Heart right ventricle (tissue), 16 donors: Measurements from ENCODE around the gene PAFAH2. TPM values are rescaled to one million over a fixed set of nuclear protein-coding genes. Genes with fewer than 3 reads are reported as not detected.

Source experiments
- ATAC-seq, 8 donors: fragments of 200-7000 bp; cut with Tn5 transposase; one replicate each; pipeline ENCODE4 v1.9.1; 2020; ENCODE audit warnings: mild to moderate bottlenecking in 8 of 8, moderate library complexity in 8 of 8, moderate number of reproducible peaks in 1 of 8
- DNase-seq, 2 donors: peaks; one replicate each; pipeline ENCODE4 v3.0.0-alpha.2; 2020
- H3K27ac ChIP-seq, 10 donors: fragments of 200-600 bp; sonication (generic) in 2 of 10; one replicate each; pipeline versions ENCODE4 v1.5.0 to v1.8.0; 2020 to 2022; ENCODE audit warnings: mild to moderate bottlenecking in 3 of 10
- H3K27me3 ChIP-seq, 7 donors: fragments of 200-600 bp; one replicate each; pipeline ENCODE4 v1.8.0; 2021 to 2022; ENCODE audit warnings: mild to moderate bottlenecking in 2 of 7
- H3K36me3 ChIP-seq, 9 donors: fragments of 200-600 bp; sonication (generic) in 1 of 9; one replicate each; pipeline versions ENCODE4 v1.5.0 to v1.8.0; 2020 to 2022; ENCODE audit warnings: mild to moderate bottlenecking in 2 of 9
- H3K4me1 ChIP-seq, 9 donors: fragments of 200-600 bp; sonication (generic) in 1 of 9; one replicate each; pipeline versions ENCODE4 v1.5.0 to v1.8.0; 2020 to 2022; ENCODE audit warnings: mild to moderate bottlenecking in 4 of 9
- H3K4me3 ChIP-seq, 10 donors: fragments of 200-600 bp; sonication (generic) in 2 of 10; one replicate each; pipeline versions ENCODE4 v1.5.0 to v1.8.0; 2020 to 2022; ENCODE audit warnings: mild to moderate bottlenecking in 7 of 10, moderate library complexity in 2 of 10
- H3K9me3 ChIP-seq, 11 donors: fragments of 200-600 bp in 10 of 11; sonication (generic) in 2 of 11; one replicate each; pipeline versions ENCODE4 v1.5.0 to v1.8.0; 2013 to 2022; ENCODE audit warnings: mild to moderate bottlenecking in 2 of 11, control low read depth in 1 of 11, moderate library complexity in 1 of 11
- WGBS, 2 donors: extraction: QIAGEN DNeasy Blood & Tissue Kit; methylation state at CpG; one replicate each; pipeline ENCODE4 v1.1.7; 2013; ENCODE audit warnings: inconsistent platforms in 1 of 2; 5-methylcytosine and 5-hydroxymethylcytosine counted together
- intact Hi-C, 10 donors: fragments of 100-400 bp; cut with DNase I; formaldehyde crosslinking; loops; one replicate each; pipeline versions ENCODE4 v1.11.1 to v1.14.2; 2022
- polyA plus RNA-seq, 2 donors: library from polyadenylated mRNA; stranded (reverse); fragments of 200-250 nt; gene quantifications; one replicate each; pipeline ENCODE4 v1.2.3, GENCODE V29; 2013
- total RNA-seq, 10 donors: library from RNA; stranded (reverse); fragmentation: NEBNext Ultra II Directional in 3 of 10; extraction: Animal tissue kit (Norgen Biotek cat#: 25700) in 3 of 10; gene quantifications; one replicate each; pipeline versions ENCODE4 v1.2.1 to v1.2.4, GENCODE V29; 2021 to 2023
- TF ChIP-seq, protein P1 (sequence below), 9 donors: fragments of 200-600 bp; sonication (generic) in 2 of 9; IDR thresholded peaks; one replicate each; pipeline versions ENCODE4 v1.5.0 to v1.8.0; 2021 to 2022; ENCODE audit warnings: antibody characterized with exemption in 9 of 9, mild to moderate bottlenecking in 5 of 9, moderate library complexity in 1 of 9
- donor health status: Arrhythmogenic right ventricular cardiomyopathy.
- donor health status: ischemic (EF 13 %, LVEDD 7.1; RV severe dilation, severe dysfunction).
- donor health status: healthy with polysubstance abuse.
- donor health status: DM: no; HTN: yes; CAD: no.
- donor health status: DM: no; HTN: no; CAD: no.
- donor health status: ischemic (EF 25% LVEDD 6.9; RV normal size, moderate dysfunction).
- donor health status: ischemic (EF 25% LVEDD 5.7; RV mildly dilated, moderate dysfunction).
- donor health status: healthy.
- donor health status: DM: yes; HTN: yes; CAD: no.
- donor health status: Ischemic cardiomyopathy.
- donor health status: ischemic (EF 35%, LVEDD 5.7; RV mildly dilated, moderate dysfunction).
- donor health status: nonischemic (EF 11% LVEDD 7.7; RV severe dilation, severe dysfunction).
- donor health status: DM: yes; HTN: yes; CAD: no.
- donor health status: PGD.
- donor health status: ischemic (EF 29% LVEDD 5.4; RV normal size, mild dysfunction).
- donor health status: nonischemic (EF 23%, LVEDD 6.1; RV moderate dilation, normal function).

PAFAH2 gene
- total and polyA plus RNA-seq, 12 donors = 3.4 to 19.3 (median 10.5) TPM

DNA sequence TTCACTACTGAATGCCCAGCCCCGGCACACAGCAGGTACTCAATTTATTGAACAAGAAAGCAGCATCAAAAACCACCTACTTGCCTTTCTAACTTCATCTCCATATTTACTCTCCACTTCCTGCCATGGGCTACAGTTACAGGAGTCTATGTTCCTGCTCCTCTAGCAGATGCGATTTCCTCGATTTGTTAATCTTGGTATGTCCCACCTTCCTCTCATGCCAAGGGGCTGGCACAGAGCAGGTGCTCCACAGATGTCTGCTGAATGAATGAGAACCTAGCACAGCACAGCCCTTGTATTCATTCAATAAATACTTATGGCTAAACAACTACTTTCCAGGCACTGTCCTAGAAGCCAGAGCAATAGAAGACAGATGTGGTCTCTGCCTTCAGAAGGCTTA, 12.2 kb downstream of the PAFAH2 start:
- ATAC-seq (no peak), DNase-seq (no peak)
- Histone ChIP-seq H3K9me3 (no peaks in the 10 kb centered on the region), H3K36me3 (peaks cover 0 to 87% (median 39%) of the 10 kb centered on the region in 9 donors), H3K4me1 (peaks cover 1 to 35% (median 17%) of the 10 kb centered on the region in 9 donors), H3K4me3 (no peak overlapping the region), H3K27me3 (no peaks in the 10 kb centered on the region), H3K27ac (no peak overlapping the region)
- TF ChIP-seq, protein P1, sequence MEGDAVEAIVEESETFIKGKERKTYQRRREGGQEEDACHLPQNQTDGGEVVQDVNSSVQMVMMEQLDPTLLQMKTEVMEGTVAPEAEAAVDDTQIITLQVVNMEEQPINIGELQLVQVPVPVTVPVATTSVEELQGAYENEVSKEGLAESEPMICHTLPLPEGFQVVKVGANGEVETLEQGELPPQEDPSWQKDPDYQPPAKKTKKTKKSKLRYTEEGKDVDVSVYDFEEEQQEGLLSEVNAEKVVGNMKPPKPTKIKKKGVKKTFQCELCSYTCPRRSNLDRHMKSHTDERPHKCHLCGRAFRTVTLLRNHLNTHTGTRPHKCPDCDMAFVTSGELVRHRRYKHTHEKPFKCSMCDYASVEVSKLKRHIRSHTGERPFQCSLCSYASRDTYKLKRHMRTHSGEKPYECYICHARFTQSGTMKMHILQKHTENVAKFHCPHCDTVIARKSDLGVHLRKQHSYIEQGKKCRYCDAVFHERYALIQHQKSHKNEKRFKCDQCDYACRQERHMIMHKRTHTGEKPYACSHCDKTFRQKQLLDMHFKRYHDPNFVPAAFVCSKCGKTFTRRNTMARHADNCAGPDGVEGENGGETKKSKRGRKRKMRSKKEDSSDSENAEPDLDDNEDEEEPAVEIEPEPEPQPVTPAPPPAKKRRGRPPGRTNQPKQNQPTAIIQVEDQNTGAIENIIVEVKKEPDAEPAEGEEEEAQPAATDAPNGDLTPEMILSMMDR (IDR thresholded peaks at IDR 0.05) = no peak
- intact Hi-C loops = loop anchor here in 2 of 10 donors (5.0 to 10.0 kb wide), 2 partner anchors 61 to 78 kb away; partner anchors contain the start of gene STMN1 (in 1 of the 2)
- WGBS, 2 donors = 88 to 89% methylated on average over 3 of the region's 3 CpGs

DNA sequence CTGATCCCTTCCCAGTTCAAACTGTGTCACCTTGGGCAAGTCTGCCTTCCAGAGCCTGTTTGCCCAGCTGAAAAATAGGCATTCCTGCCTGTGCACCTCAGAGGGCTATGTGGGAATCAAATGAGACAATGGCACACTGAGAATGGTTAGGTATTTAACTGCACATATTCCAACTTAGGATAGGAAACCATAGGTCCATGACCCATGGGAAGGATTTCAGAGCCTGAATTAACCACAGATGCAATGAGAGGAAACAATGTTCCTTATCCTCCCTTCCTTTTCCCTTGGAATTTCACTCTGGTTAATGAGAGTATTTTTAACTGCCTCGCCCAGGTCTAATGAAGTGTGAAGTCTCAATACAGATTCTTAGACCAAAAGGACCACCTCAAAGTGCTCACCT, 12.7 kb downstream of the PAFAH2 start:
- intact Hi-C loops = loop anchor here in 2 of 10 donors (5.0 to 10.0 kb wide), 2 partner anchors 60 to 78 kb away; partner anchors contain the start of gene STMN1 (in 1 of the 2)
- H3K4me1 ChIP-seq = peaks cover 0 to 30% (median 12%) of the 10 kb centered on the region in 9 donors
- 75 to 84% methylated on average over 1 of the region's 1 CpG for WGBS, 2 donors

DNA sequence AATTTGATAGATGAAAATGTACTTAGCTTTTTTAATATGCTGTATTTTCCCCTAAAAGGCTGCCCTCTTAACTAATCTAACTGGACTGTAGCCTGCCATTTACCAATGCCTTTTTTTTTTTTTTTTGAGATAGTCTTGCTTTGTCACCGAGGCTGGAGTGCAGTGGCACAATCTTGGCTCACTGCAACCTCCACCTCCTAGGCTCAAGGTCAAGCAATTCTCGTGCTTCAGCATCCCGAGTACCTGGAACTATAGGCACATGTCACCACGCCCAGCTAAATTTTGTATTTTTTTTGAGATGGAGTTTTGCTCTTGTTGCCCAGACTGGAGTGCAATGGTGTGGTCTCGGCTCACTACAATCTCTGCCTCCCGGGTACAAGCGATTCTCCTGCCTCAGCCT, 18.7 kb downstream of the PAFAH2 start:
- H3K36me3 ChIP-seq = peaks cover 0 to 97% (median 57%) of the 10 kb centered on the region in 9 donors
- no peaks in the 10 kb centered on the region for H3K9me3 ChIP-seq
- intact Hi-C loops = no loop called here
- ATAC-seq (no peak), DNase-seq (no peak)
- TF ChIP-seq, protein P1 (IDR thresholded peaks at IDR 0.05) = no peak
- 71 to 79% methylated on average over 7 of the region's 7 CpGs for WGBS, 2 donors
- no peaks in the 10 kb centered on the region for H3K4me1 ChIP-seq
- no peaks in the 10 kb centered on the region for H3K27me3 ChIP-seq
- no peak overlapping the region for H3K27ac ChIP-seq
- no peak overlapping the region for H3K4me3 ChIP-seq

More for the DNA sequence above, 12.7 kb downstream of the PAFAH2 start:
- no peak overlapping the region for H3K27ac ChIP-seq
- no peak overlapping the region for H3K4me3 ChIP-seq
- ATAC-seq (no peak), DNase-seq (no peak)
- H3K36me3 ChIP-seq = peaks cover 0 to 92% (median 40%) of the 10 kb centered on the region in 9 donors
- H3K27me3 ChIP-seq = no peaks in the 10 kb centered on the region
- H3K9me3 ChIP-seq = no peaks in the 10 kb centered on the region
- TF ChIP-seq, protein P1 (IDR thresholded peaks at IDR 0.05) = no peak

DNA sequence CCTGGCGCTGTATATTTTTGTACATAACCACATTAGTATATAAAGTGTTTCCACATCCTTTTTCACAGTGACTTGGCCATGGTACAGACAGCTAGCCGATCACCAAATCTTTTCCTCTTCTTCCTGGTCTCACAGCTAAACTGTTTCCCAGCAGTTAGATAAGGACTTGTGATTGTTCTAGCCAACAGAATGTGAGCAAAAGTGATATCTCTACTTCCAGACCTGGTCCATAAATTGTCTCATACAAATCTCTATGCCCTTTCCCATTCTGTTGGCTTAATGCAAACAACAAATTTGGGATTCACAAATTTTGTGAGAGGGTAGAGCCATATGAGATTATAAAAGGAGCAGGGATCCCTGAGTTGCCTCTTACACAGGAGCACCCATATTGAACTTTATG, 19.5 kb downstream of the PAFAH2 start:
- Histone ChIP-seq H3K9me3 (no peaks in the 10 kb centered on the region), H3K4me3 (no peak overlapping the region), H3K27ac (no peak overlapping the region), H3K27me3 (no peaks in the 10 kb centered on the region), H3K4me1 (no peaks in the 10 kb centered on the region), H3K36me3 (peaks cover 0 to 97% (median 60%) of the 10 kb centered on the region in 9 donors)
- DNase-seq (no peak), ATAC-seq (no peak)
- intact Hi-C loops = no loop called here
- TF ChIP-seq, protein P1 (IDR thresholded peaks at IDR 0.05) = no peak
- WGBS, 2 donors = 80 to 81% methylated on average over 2 of the region's 2 CpGs
